Naive thymus-derived CD8-positive, alpha-beta T cell (primary cell): ENCODE results near the gene HSH2D. TPM values are rescaled to one million over a fixed set of nuclear protein-coding genes. Genes with fewer than 3 reads are reported as not detected.
"Not testable (repeated sequence)": the region's sequence is repeated elsewhere in the genome, so short reads cannot be mapped to it uniquely, and the experiment has no call there.

Experiments
- ATAC-seq, 2 donors: fragments of 150-1000 bp; cut with Tn5 transposase in 1 of 2; sonication (Bioruptor Pico), chemical (Tn5 transposase) in 1 of 2; 1 replicate in 1 of 2; 2 replicates in 1 of 2; pipeline ENCODE4 v1.10.0; 2021; ENCODE audit warnings: mild to moderate bottlenecking in 2 of 2, moderate library complexity in 2 of 2
- POLR2A ChIA-PET: fragments of 350-600 bp; sonication (Branson Sonifier 250); formaldehyde crosslinking; loops from one replicate; lab custom pipeline; 2021; ENCODE audit warnings: antibody characterized with exemption; lab: Charles Lee
- DNase-seq, 10 donors: peaks; one replicate each; pipeline versions ENCODE4 v3.0.0 to v3.0.0-alpha.2; 2020 to 2022
- H3K27ac Mint-ChIP-seq, 10 donors: one replicate each; pipeline ENCODE4 v1.8.0; 2020 to 2022; ENCODE audit warnings: mild to moderate bottlenecking in 10 of 10, mixed read lengths in 10 of 10, moderate library complexity in 4 of 10, inconsistent platforms in 1 of 10
- H3K27me3 Mint-ChIP-seq, 5 donors: one replicate each; pipeline ENCODE4 v1.8.0; 2021 to 2022; ENCODE audit warnings: mixed read lengths in 5 of 5
- H3K36me3 Mint-ChIP-seq, 3 donors: one replicate each; pipeline ENCODE4 v1.8.0; 2020 to 2022; ENCODE audit warnings: mixed read lengths in 3 of 3, mild to moderate bottlenecking in 2 of 3, inconsistent platforms in 1 of 3
- H3K4me1 Mint-ChIP-seq, 4 donors: one replicate each; pipeline ENCODE4 v1.8.0; 2021 to 2022; ENCODE audit warnings: mixed read lengths in 4 of 4
- H3K4me3 Mint-ChIP-seq, 10 donors: one replicate each; pipeline ENCODE4 v1.8.0; 2020 to 2022; ENCODE audit warnings: mild to moderate bottlenecking in 10 of 10, mixed read lengths in 10 of 10, moderate library complexity in 6 of 10, inconsistent platforms in 1 of 10
- H3K9me3 Mint-ChIP-seq, 9 donors: one replicate each; pipeline ENCODE4 v1.8.0; 2020 to 2022; ENCODE audit warnings: mixed read lengths in 9 of 9, mild to moderate bottlenecking in 3 of 9, inconsistent platforms in 1 of 9, moderate library complexity in 1 of 9
- polyA plus RNA-seq, 3 donors: library from polyadenylated mRNA; unstranded; fragments of 300-500 nt; fragmentation: Illumina TruSeq; gene quantifications; one replicate each; pipeline ENCODE4 v1.2.3, GENCODE V29; 2021
- total RNA-seq, 8 experiments: library from RNA in 2 of 8; stranded (reverse) in 2 of 8; gene quantifications; one replicate each; pipeline ENCODE4 v1.2.3 and lab custom pipeline; 2021 to 2026

The HSH2D gene
- total and polyA plus RNA-seq, 5 experiments from 2014 or later = 6.5 to 25.2 (median 9.8) TPM

DNA sequence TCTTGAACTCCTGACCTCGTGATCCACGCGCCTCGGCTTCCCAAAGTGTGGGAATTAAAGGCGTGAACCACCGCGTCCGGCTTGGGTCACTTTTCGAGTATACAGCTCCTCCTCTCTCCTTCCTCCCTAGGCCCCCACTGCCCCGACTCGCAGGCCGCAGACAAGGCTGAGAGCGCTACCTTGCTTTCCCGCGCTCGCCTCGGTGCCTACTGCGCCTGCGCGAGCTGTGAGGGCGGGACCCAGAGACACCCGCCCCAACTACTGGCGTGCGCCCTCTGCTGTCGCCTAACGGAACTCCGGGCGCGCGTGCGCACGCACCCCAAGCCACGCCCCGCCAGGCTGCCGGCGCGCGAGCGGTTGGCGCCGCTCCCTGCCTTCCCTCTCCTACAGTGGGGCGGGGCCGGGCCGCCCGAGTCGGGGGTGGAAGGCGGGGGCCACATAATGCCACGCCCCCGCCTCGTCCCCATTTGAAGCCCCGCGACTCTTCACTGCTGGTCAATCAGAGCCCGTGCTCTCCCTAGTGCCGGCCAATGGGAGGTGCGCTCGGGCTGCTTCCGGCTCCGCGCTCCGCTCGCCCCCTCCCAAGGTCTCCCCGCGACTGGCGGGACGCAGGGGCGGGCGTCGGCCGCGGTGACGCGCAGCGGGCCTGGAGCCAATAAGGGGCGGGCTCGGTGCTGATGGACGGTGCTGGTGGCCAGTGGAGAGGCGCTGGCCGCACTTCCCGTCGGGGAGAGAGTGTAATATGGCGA is 32.2 kb upstream of the HSH2D start, which contains the start of gene RAB8A:
Gene RAB8A, plus strand, starts transcription at position 730 of the 749 bp plus-strand sequence. Its CDS starts 13 bp downstream, at position 743.
- DNase-seq (peak; percentile 98 to 100 (median 99)), ATAC-seq (peak; percentile 93)
- POLR2A ChIA-PET = interaction anchor here (0.5 to 3.6 kb wide), 21 partner anchors 12 to 288 kb away, joined by 3 to 30 read pairs (median 5); partner anchors contain the start of genes HSH2D, KLF2 and TPM4
- no peaks in the 10 kb centered on the region for H3K9me3 Mint-ChIP-seq
- H3K27me3 Mint-ChIP-seq = no peaks in the 10 kb centered on the region
- H3K4me3 Mint-ChIP-seq = peak within 1 kb of the TSS; percentile 94 to 99 (median 96)
- peak within 1 kb of the TSS; percentile 92 to 100 (median 98) for H3K27ac Mint-ChIP-seq
- H3K4me1 Mint-ChIP-seq = peaks cover 12 to 46% (median 41%) of the 10 kb centered on the region in 4 donors
- peaks cover 0 to 14% (median 0%) of the 10 kb centered on the region in 3 donors for H3K36me3 Mint-ChIP-seq

DNA sequence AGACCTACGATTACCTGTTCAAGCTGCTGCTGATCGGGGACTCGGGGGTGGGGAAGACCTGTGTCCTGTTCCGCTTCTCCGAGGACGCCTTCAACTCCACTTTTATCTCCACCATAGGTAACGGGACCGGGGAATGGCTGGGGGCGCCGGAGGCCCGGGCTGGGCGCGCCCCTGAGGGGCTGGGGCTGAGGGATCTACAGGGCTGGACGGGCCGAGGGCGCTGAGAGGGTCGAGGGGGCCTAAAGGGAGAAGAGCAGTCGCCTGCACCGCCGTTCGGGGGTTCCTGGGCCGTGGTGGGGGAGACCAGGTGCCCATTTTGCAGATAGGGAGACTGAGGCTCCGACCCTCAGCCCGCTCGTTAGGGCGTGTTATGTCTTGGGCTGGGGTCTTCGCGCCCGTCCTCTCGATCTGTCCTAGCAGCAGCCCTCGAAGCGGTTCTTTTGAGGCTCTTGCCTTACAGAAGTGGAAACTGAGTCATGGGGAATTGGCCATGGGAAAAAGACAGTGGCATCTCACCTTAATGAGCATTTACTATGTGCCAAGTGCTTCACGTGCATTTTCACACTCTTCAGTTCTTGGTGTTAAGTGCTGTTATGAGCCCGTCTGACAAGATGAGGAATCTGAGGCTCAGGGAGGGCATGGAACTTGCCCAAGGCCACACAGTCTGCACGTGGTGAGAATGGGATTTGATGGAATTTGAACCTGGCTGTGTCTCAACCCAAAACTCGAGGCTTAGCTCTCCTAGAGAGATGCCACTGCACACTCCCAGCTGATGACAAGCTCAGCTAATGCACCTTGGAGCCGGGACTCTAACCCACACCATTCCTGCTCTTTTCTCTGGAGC is 31.4 kb upstream of the HSH2D start:
- no peak for ATAC-seq
- no peak for DNase-seq
- H3K4me1 Mint-ChIP-seq = peaks cover 12 to 50% (median 45%) of the 10 kb centered on the region in 4 donors

GRCh38 chr19:16112778-16113177 is 30.7 kb upstream of the HSH2D start:
- H3K4me1 Mint-ChIP-seq = peaks cover 18 to 57% (median 51%) of the 10 kb centered on the region in 4 donors
- H3K36me3 Mint-ChIP-seq = peaks cover 0 to 26% (median 0%) of the 10 kb centered on the region in 3 donors
- DNase-seq = no peak
- H3K27me3 Mint-ChIP-seq = no peaks in the 10 kb centered on the region
- H3K4me3 Mint-ChIP-seq = peak overlapping the region; percentile 94 to 99 (median 96)
- POLR2A ChIA-PET = interaction anchor here (0.9 to 2.9 kb wide), 5 partner anchors 31 to 73 kb away, joined by 3 to 12 read pairs (median 6); partner anchors contain the start of genes FAM32A and HSH2D
- no peak for ATAC-seq
- peak overlapping the region; percentile 43 to 100 (median 98) for H3K27ac Mint-ChIP-seq
- H3K9me3 Mint-ChIP-seq = no peaks in the 10 kb centered on the region

More for the DNA sequence above, 31.4 kb upstream of the HSH2D start:
- Mint-ChIP-seq H3K36me3 (peaks cover 0 to 20% (median 0%) of the 10 kb centered on the region in 3 donors), H3K4me3 (peak overlapping the region; percentile 94 to 99 (median 96)), H3K9me3 (no peaks in the 10 kb centered on the region), H3K27me3 (no peaks in the 10 kb centered on the region), H3K27ac (peak overlapping the region; percentile 92 to 100 (median 98))
- POLR2A ChIA-PET = interaction anchor here (0.5 to 3.6 kb wide), 18 partner anchors 26 to 275 kb away, joined by 3 to 30 read pairs (median 6); partner anchors contain the start of genes FAM32A, HSH2D, KLF2 and TPM4

GRCh38 chr19:16113727-16114126 is 29.8 kb upstream of the HSH2D start:
- peaks cover 0 to 35% (median 0%) of the 10 kb centered on the region in 3 donors for H3K36me3 Mint-ChIP-seq
- no peaks in the 10 kb centered on the region for H3K9me3 Mint-ChIP-seq
- no peaks in the 10 kb centered on the region for H3K27me3 Mint-ChIP-seq
- DNase-seq = no peak
- ATAC-seq = no peak
- peak overlapping the region; percentile 20 to 80 (median 62) for H3K27ac Mint-ChIP-seq
- POLR2A ChIA-PET = interaction anchor here (1.2 to 2.9 kb wide), 3 partner anchors 30 to 51 kb away, joined by 6 to 12 read pairs (median 9); partner anchors contain the start of gene HSH2D
- peak overlapping the region in 9 of 10 donors; percentile 22 to 77 (median 57) for H3K4me3 Mint-ChIP-seq
- peaks cover 20 to 66% (median 55%) of the 10 kb centered on the region in 4 donors for H3K4me1 Mint-ChIP-seq

- H3K36me3 Mint-ChIP-seq = peaks cover 0 to 53% (median 0%) of the 10 kb centered on the region in 3 donors
Observed at GRCh38 chr19:16115301-16116039, 28.0 kb upstream of the HSH2D start.

DNA sequence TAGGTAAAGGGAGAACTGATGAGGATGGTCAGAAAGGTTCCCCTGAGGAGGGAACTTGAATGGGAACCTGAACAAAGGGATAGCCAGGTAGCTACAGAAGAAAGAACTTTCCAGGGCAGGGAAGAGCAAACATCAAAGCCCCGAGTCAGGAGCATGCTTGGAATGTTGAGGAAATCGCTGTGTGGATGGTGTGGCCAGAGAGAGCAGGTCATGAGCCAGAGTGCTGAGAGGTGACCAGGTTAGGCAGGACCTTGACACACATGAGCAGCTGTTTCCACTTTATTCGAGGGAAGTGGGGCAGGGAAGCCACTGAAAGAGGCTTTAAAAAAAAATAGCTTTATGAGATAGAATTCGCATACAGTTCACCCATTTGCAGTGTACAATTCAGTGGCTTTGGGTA is 27.4 kb upstream of the HSH2D start:
- H3K27me3 Mint-ChIP-seq = no peaks in the 10 kb centered on the region

More at GRCh38 chr19:16115301-16116039, 28.0 kb upstream of the HSH2D start:
- H3K4me1 Mint-ChIP-seq = peaks cover 20 to 80% (median 56%) of the 10 kb centered on the region in 4 donors
- no peak for ATAC-seq
- no peaks in the 10 kb centered on the region for H3K9me3 Mint-ChIP-seq
- H3K27ac Mint-ChIP-seq = peak overlapping the region in 7 of 10 donors; percentile 33 to 72 (median 56)
- no peaks in the 10 kb centered on the region for H3K27me3 Mint-ChIP-seq
- POLR2A ChIA-PET = interaction anchor here (0.7 kb wide), 1 partner anchor 69 kb away, joined by 5 read pairs; no protein-coding TSS in a partner anchor
- DNase-seq = no peak
- peak overlapping the region in 4 of 10 donors; percentile 22 to 67 (median 31) for H3K4me3 Mint-ChIP-seq

GRCh38 chr19:16117594-16118033 is 25.9 kb upstream of the HSH2D start:
- POLR2A ChIA-PET = interaction anchor here (0.6 to 1.3 kb wide), 5 partner anchors 7 to 521 kb away, joined by 3 to 4 read pairs (median 3); no protein-coding TSS in a partner anchor
- ATAC-seq = no peak
- H3K4me3 Mint-ChIP-seq = peak overlapping the region in 2 of 10 donors; percentile 26 to 50
- no peaks in the 10 kb centered on the region for H3K27me3 Mint-ChIP-seq
- peaks cover 14 to 66% (median 41%) of the 10 kb centered on the region in 4 donors for H3K4me1 Mint-ChIP-seq
- H3K27ac Mint-ChIP-seq = peak overlapping the region in 8 of 10 donors; percentile 23 to 92 (median 58)
- DNase-seq = no peak
- H3K9me3 Mint-ChIP-seq = no peaks in the 10 kb centered on the region
- H3K36me3 Mint-ChIP-seq = peaks cover 0 to 72% (median 5%) of the 10 kb centered on the region in 3 donors

More for the DNA sequence above, 27.4 kb upstream of the HSH2D start:
- Mint-ChIP-seq H3K4me3 (peak overlapping the region in 2 of 10 donors; percentile 19 to 22), H3K27ac (peak overlapping the region in 7 of 10 donors; percentile 33 to 79 (median 68)), H3K9me3 (no peaks in the 10 kb centered on the region), H3K36me3 (peaks cover 0 to 57% (median 0%) of the 10 kb centered on the region in 3 donors), H3K4me1 (peaks cover 20 to 77% (median 54%) of the 10 kb centered on the region in 4 donors)
- DNase-seq (no peak), ATAC-seq (no peak)
- POLR2A ChIA-PET = no interaction called here

DNA sequence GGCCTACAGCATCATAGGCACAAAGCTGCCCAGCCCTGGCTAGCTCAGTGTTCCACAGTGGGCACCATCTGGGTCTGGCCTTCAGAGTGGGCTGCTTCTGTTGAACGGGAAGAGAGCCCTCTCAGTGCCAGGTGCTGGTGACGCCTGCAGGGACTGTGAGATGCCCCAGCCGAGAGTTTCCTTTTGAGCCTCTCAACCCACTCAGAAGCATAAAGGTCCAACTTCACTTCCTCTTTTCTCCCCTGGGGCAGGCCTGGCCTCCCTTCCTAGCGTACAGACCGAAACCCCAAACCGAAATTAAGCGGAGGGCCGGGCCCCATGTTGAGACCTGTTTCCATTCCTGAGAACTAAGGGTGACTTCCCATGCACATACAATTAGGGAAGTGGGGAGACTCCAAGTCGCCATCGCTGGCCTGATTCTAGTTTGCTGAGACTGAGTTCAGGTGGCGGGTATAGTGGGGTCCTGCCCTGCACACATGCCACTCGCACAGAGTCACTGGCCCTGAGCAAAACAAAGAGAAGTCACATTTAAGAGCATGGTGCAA is 24.9 kb upstream of the HSH2D start:
- Mint-ChIP-seq H3K4me1 (peaks cover 13 to 59% (median 34%) of the 10 kb centered on the region in 4 donors), H3K9me3 (no peaks in the 10 kb centered on the region), H3K27me3 (no peaks in the 10 kb centered on the region), H3K4me3 (peak overlapping the region in 2 of 10 donors; percentile 53 to 80), H3K36me3 (peaks cover 0 to 81% (median 5%) of the 10 kb centered on the region in 3 donors), H3K27ac (peak overlapping the region in 6 of 10 donors; percentile 41 to 92 (median 52))
- DNase-seq = peak in 1 of 10 donors; percentile 41
- ATAC-seq = peak in 1 of 2 donors; percentile 72
- POLR2A ChIA-PET = interaction anchor here (0.6 to 1.3 kb wide), 2 partner anchors 8 kb away, joined by 3 to 4 read pairs; no protein-coding TSS in a partner anchor

DNA sequence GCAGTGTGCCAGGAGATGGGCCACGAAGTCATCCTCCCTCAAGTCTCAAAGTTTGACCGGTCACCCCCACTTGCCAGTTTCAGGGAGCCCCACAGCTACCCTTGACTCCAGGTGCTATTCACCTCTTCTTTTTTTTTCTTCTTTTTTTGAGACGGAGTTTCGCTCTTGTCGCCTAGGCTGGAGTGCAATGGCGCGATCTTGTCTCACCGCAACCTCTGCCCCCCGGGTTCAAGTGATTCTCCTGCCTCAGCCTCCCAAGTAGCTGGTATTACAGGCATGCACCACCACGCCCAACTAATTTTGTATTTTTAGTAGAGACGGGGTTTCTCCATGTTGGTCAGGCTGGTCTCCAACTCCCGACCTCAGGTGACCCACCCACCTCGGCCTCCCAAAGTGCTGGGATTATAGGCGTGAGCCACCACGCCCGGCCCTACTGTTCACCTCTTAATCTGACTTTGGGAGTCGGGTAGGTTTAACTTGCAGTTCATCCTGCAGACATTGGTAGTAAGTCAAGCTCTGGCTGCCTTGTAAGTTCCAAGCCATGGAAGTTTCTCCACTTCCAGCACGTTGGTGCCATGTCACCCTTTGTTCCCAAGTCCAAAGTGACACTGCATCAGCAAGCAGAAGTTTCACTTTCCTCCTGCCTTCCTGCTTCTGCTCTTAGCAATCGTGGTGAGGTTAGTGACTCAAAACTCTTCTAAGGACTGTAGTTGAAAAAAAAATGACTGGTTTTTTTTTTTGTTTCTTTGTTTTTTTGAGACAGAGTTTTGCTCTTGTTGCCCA is 24.2 kb upstream of the HSH2D start:
- H3K9me3 Mint-ChIP-seq, DNase-seq, H3K27me3 Mint-ChIP-seq: not testable (repeated sequence)
- H3K36me3 Mint-ChIP-seq = peaks cover 0 to 85% (median 5%) of the 10 kb centered on the region in 3 donors
- H3K27ac Mint-ChIP-seq = peak overlapping the region in 5 of 10 donors; percentile 72 to 92 (median 83)
- POLR2A ChIA-PET = interaction anchor here (0.7 kb wide), 1 partner anchor 33 kb away, joined by 3 read pairs; no protein-coding TSS in a partner anchor
- ATAC-seq = peak in 1 of 2 donors; percentile 22
- H3K4me1 Mint-ChIP-seq = peaks cover 15 to 55% (median 29%) of the 10 kb centered on the region in 4 donors
- peak overlapping the region in 3 of 10 donors; percentile 6 to 80 (median 78) for H3K4me3 Mint-ChIP-seq

- DNase-seq (no peak), ATAC-seq (no peak)
- Mint-ChIP-seq H3K4me3 (no peak overlapping the region), H3K9me3 (no peaks in the 10 kb centered on the region), H3K27me3 (no peaks in the 10 kb centered on the region), H3K36me3 (peaks cover 0 to 89% (median 5%) of the 10 kb centered on the region in 3 donors), H3K4me1 (peaks cover 10 to 37% (median 16%) of the 10 kb centered on the region in 4 donors), H3K27ac (peak overlapping the region in 1 of 10 donors; percentile 29)
- POLR2A ChIA-PET = interaction anchor here (0.7 to 1.2 kb wide), 2 partner anchors 37 to 62 kb away, joined by 3 to 6 read pairs; no protein-coding TSS in a partner anchor
Observed at GRCh38 chr19:16121141-16121540, 22.3 kb upstream of the HSH2D start.
